ENCODE data around the gene DGCR6L.
"Not testable (repeated sequence)": the region's sequence is repeated elsewhere in the genome, so short reads cannot be mapped to it uniquely, and the experiment has no call there.

DNA sequence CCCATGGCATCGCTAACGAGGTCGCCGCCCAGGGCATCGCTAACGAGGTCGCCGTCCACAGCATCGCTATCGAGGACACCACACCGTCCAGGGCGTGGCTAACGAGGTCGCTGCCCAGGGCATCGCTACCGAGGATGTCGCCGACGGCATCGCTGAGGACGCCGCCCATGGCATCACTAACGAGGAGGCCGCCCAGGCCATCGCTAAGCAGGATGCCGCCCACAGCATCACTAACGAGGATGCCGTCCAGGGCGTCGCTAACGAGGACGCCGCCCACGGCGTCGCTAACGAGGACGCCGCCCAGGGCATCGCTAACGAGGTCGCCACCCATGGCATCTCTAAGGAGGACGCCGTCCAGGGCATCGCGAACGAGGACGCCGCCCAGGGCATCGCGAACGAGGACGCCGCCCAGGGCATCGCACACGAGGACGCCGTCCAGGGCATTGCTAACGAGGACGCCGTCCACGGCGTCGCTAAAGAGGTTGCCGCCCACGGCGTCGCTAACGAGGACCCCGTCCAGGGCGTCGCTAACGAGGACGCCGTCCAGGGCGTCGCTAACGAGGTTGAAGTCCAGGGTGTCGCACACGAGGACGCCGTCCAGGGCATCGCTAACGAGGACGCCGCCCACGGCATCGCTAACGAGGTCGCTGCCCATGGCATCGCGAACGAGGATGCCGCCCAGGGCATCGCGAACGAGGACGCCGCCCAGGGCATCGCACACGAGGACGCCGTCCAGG lies 38.8 kb upstream of the DGCR6L start:
- not testable (repeated sequence) for TF ChIP-seq POLR2A (IDR thresholded peaks at IDR 0.05; ENCODE audit: low read length); GATA1 (IDR thresholded peaks at IDR 0.05; ENCODE audit: low read depth, low read length)

Data from erythroblast (primary cell).